ENCODE data around the gene PPIL1.

The PPIL1 gene

GRCh38 chr6:36863670-36864540 is 10.7 kb downstream of the PPIL1 start:
- TF ChIP-seq CTCF (conservative IDR thresholded peaks at IDR 0.05; ENCODE audit: control insufficient read depth, insufficient read depth, low read depth, low read length), result no peak
- DNase-seq (ENCODE audit: low read depth), result no peak
- no peak overlapping the region for H3K4me3 ChIP-seq (ENCODE audit: control insufficient read depth, low read depth, low read length)

GRCh38 chr6:36862848-36863382 is 11.7 kb downstream of the PPIL1 start:
- DNase-seq (ENCODE audit: low read depth), result no peak
- no peak overlapping the region for H3K4me3 ChIP-seq (ENCODE audit: control insufficient read depth, low read depth, low read length)
- no peak for TF ChIP-seq CTCF (conservative IDR thresholded peaks at IDR 0.05; ENCODE audit: control insufficient read depth, insufficient read depth, low read depth, low read length)

DNA sequence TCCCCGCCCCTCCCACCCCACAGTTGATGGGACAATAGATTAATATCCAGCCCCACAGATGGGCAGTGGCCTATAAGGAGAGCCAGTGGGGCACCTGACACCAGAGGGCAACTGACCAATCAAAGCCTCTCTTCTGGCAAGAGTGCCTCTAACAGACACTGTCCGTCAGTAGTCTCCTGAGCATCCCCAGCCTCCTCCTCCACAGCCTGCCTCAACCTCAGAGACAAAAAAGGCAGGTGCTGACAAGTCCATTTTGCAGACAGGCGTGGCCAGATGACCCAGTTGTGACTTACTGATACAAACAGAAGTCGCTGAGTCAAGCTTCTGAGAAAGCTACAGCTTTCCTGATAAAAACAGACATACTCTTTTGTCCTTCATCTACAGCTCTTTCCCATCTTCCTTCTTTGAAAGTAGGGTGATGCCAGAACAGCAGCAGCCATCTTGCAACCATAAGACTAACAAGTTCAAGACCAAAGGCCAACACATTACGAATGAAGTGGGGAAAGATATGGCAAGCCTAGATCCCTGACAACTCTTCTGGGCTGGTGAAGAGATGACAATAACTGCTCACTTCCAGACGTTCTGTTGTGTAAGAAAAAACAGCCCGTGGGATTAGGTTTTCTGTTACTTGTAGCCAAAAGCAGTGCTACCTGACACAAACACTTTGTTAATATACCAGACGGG is 12.3 kb downstream of the PPIL1 start:
- no peak for TF ChIP-seq CTCF (conservative IDR thresholded peaks at IDR 0.05; ENCODE audit: control insufficient read depth, insufficient read depth, low read depth, low read length)

GRCh38 chr6:36860126-36860525 is 14.5 kb downstream of the PPIL1 start:
- H3K4me3 ChIP-seq (ENCODE audit: control insufficient read depth, low read depth, low read length), result no peak overlapping the region
- no peak for TF ChIP-seq CTCF (conservative IDR thresholded peaks at IDR 0.05; ENCODE audit: control insufficient read depth, insufficient read depth, low read depth, low read length)
- DNase-seq (ENCODE audit: low read depth), result no peak

More for the DNA sequence above, 12.3 kb downstream of the PPIL1 start:
- DNase-seq (ENCODE audit: low read depth), result no peak
- H3K4me3 ChIP-seq (ENCODE audit: control insufficient read depth, low read depth, low read length), result no peak overlapping the region

GRCh38 chr6:36858407-36858981 is 16.1 kb downstream of the PPIL1 start:
- DNase-seq (ENCODE audit: low read depth), result peak; percentile 66
- H3K4me3 ChIP-seq (ENCODE audit: control insufficient read depth, low read depth, low read length), result no peak overlapping the region
- TF ChIP-seq CTCF (conservative IDR thresholded peaks at IDR 0.05; ENCODE audit: control insufficient read depth, insufficient read depth, low read depth, low read length), result no peak

DNA sequence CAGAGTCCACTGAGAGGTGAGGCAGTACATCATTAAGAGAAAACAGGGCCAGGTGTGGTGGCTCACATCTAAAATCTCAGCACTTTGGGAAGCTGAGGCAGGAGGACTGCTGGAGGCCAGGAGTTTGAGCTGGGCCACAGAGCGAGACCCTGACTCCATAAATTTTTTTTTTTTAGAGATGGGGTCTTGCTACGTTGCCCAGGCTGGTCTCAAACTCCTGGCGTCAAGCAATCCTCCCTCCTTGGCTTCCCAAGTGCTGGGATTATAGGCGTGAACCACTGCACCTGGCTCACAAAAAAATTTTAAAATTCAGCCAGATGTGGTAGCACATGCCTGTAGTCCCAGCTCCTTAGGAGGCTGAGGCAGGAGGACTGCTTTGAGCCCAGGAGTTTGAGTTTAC is 17.3 kb downstream of the PPIL1 start:
- no peak for TF ChIP-seq CTCF (conservative IDR thresholded peaks at IDR 0.05; ENCODE audit: control insufficient read depth, insufficient read depth, low read depth, low read length)
- no peak for DNase-seq (ENCODE audit: low read depth)

More for the DNA sequence above, 17.3 kb downstream of the PPIL1 start:
- no peak overlapping the region for H3K4me3 ChIP-seq (ENCODE audit: control insufficient read depth, low read depth, low read length)
